HG03521 (cell line): ENCODE data around the gene DCDC2C.
"Not testable (repeated sequence)": the region's sequence is repeated elsewhere in the genome, so short reads cannot be mapped to it uniquely, and the experiment has no call there.

Source experiments
- ATAC-seq: cut with Tn5 transposase; IDR thresholded peaks from one replicate; pipeline ENCODE4 v1.9.1; 2021; ENCODE audit warnings: mild to moderate bottlenecking, moderate library complexity; ENCODE audit not compliant: unreplicated experiment

The DCDC2C gene, protein sequence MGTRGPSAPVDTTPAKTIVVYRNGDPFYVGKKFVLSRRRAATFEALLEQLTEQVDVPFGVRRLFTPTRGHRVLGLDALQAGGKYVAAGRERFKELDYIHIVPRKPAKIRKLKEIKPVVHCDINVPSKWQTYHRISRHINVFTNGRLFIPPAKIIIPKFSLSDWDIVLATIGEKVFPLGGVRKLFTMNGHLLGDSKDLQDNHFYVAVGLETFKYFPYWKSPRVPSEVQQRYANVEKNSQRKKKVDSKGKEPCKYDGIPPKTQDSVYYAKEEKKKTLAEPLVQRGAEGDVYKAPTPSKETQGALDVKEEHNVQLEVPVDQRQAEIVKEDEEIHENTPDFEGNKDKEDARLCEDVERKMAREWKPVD

DNA sequence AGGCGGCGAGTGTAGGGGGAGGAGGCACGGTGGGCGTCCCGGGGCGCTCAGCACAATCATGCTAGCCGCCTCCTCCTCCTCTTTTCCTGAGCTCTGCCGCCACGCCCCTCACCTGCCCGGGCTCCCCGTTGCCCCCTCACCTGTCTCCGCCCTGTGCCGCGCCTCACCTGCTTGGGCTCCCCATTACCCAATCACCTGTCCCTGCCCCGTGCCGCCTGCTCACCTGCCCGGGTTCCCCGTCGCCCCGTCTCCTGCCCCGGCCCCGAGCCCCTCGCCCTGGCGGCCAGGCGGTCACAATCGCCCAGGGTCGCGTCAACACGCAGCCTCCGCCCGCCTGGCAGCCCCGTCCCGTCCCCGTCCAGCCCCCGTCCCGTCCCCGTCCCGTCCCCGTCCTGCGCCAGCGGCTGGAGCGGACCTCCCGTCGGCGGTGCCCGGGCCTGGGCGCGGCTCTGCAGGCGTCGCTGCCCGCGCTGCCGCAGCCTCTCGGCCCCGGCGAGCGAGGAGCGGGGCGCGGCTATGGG lies at the start of gene DCDC2C:
DCDC2C (plus strand) TSS at position 340 of the 521 bp plus-strand sequence; CDS start at position 517, 177 bp downstream.
- ATAC-seq = no peak

DNA sequence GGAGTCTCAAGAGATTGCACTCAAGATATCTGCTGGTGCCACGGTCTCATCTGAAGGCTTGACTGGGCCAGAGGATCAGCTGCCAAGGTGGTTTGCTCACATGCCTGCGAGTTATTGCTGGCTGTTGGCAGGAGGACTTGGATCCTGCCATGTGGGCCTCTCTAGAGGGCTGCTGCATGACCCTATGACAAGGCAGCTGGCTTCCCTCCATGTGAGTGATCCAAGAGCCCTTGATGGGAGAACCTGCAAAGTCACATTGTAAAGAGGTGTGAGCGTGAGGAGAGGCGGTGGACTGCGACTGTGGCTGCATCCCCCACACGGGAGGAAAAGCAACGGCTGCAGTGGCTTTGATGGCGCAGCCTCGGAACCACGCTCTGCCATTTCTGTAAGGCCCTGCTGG lies 49.4 kb upstream of the DCDC2C start:
- no peak for ATAC-seq

- no peak for ATAC-seq
These were observed 48.7 kb upstream of the DCDC2C start for GRCh38 chr2:3654531-3655225.

- ATAC-seq = no peak
These were observed 47.3 kb upstream of the DCDC2C start for GRCh38 chr2:3655871-3656761.

DNA sequence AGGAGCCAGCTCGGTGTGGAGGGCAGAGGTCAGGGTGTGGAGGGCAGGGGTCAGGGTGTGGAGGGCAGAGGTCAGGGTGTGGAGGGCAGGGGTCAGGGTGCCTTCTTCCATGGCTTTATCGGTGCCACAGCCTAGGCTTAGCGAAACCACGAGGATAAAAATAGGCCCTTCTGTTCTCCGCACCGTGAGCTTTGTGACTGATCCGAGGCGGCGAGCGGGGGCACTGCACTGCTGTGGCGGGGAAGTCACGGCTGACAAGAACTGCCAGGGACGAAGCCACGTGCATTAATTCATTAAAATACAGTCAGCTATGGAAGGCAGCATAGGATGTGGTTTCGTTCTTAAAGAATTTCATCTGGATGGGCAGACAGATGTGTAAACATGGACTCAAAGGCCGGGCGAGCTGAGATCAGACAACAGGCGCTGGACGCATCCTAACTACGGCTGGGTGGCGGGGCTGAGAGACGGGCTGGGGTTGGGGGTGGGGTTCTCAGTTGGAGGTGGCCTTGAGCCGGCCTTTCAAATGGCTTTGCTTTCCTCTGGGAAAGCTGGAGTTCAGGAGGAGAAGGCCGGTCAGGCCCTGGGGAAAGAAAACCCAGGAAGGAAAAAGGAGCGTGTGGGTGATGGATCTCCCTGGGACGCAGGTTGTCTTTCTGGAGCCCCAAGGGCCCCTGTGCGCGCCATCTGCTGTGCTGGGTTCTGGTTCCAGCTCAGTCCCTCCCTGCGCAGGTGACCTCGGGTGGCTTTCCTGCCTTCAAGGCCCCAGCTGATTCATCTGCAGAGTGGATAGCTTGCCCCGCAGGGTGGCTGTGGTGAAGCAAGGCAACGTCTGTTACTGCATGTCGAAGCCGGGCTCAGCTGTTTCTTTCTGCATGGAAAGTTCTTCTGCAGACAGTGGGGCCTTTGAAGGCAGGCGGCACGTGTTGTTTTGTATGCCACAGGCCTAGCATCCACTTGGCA lies 46.3 kb upstream of the DCDC2C start:
- no peak for ATAC-seq

DNA sequence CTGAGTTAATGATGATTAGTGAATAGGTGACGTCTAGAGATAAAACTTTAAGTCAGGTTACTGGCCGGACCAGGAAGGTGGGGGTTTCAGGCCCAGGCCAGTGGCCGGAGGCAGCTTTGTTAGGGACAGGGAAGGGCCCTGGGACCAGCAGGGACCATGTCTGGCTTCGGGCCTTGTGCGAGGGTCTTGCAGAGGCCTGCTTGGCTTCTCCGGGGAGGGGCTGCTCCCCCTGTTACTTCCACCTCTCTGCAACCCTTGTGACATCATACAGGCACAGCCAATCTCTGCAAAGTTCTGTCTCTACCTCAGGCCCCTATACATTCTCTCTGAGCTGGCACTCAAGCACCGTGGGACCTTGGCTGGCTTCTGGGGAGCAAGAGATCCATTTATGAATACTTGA lies 45.5 kb upstream of the DCDC2C start, which contains the start of gene ALLC:
ALLC (plus strand) TSS at position 320 of the 400 bp plus-strand sequence. CDS start 12,958 bp downstream, outside the sequence.
- ATAC-seq = no peak

- no peak for ATAC-seq
These were observed 43.6 kb upstream of the DCDC2C start for GRCh38 chr2:3659447-3660432.

- ATAC-seq = not testable (repeated sequence)
These were observed 42.7 kb upstream of the DCDC2C start for GRCh38 chr2:3660640-3661039.

DNA sequence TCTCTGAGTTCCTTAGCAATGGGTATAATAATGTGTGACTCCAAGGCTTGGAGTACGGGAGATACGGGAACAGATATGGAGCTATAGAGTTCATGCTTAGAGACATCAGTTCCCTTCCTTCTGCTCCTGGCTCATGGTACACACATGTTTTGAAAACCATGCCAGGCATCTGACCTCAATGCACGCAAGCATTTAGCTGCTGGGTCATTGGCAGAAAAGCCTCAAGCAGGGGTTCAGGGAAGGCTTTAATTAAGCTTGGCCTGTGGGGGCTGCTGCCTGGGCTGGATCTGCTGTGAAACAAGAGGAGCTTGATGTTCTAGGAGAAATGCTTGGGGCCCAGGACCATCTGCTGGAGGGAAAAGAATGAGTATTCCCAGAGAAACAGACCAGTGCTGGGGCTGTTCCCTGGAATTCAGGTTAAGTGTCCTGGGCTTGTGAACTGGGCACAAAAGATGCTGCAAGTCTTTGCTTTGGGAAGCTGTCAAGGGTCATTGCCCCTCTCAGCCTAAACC lies 42.2 kb upstream of the DCDC2C start:
- ATAC-seq = no peak

DNA sequence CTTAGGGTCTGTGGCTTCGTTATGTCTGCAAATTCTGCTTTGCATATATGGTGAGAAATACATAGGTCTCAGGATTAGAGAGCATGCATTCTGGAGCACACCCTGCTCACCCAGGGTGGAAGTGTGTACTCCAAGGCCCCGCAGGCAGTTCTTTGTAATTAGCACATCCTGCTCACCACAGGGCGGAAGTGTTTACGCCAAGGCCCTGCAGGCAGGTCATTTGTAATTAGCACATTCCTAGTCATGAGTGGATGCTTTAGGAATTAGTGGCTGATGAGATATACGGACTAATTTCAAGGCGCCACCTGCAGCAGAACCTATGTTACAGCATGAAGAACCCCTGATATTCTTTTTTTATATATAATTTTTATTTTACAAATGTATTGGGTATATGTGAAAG lies 41.1 kb upstream of the DCDC2C start:
- ATAC-seq = no peak

GRCh38 chr2:3664118-3664517 lies 39.3 kb upstream of the DCDC2C start:
- no peak for ATAC-seq

- ATAC-seq = no peak
These were observed 38.5 kb upstream of the DCDC2C start for GRCh38 chr2:3664925-3665324.

- no peak for ATAC-seq
These were observed 37.3 kb upstream of the DCDC2C start for GRCh38 chr2:3665886-3666612.

DNA sequence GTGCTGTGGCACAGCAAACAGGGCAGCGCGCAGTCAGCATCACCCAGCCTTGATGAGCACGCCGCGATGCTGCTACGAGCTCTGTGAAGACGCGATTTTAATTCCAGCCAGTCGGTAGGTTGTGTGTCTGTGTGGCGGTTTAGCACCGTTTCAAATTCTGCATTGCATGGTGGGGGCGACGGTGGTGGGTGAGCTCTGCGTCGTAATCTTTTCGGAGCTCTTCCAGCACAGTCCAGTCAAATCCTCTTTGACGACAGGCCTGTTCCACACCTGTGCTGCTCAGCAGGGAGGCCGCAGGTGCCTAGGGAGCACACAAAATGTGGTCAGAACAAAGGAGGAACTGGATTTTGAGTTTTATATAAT lies 36.8 kb upstream of the DCDC2C start:
- no peak for ATAC-seq

GRCh38 chr2:3667151-3667631 lies 36.2 kb upstream of the DCDC2C start:
- ATAC-seq = no peak

GRCh38 chr2:3669656-3670055 lies 33.7 kb upstream of the DCDC2C start:
- ATAC-seq = no peak

GRCh38 chr2:3670376-3670775 lies 33.0 kb upstream of the DCDC2C start:
- no peak for ATAC-seq

GRCh38 chr2:3670941-3671340 lies 32.4 kb upstream of the DCDC2C start:
- ATAC-seq = no peak
